Lung (tissue), 12 donors: ENCODE data around the gene FAM222A. TPM values are rescaled to one million over a fixed set of nuclear protein-coding genes. Genes with fewer than 3 reads are reported as not detected.

Experiments used
- ATAC-seq: fragments of 200-7000 bp; cut with Tn5 transposase; one replicate; pipeline ENCODE4 v1.9.1; 2020; ENCODE audit warnings: moderate number of reproducible peaks; ENCODE audit not compliant: insufficient read depth, low FRiP score
- DNase-seq, 3 donors: peaks; one replicate each; pipeline ENCODE4 v3.0.0-alpha.2; 2013 to 2017
- H3K27ac ChIP-seq, 2 donors: one replicate each; pipeline ENCODE4 v1.5.1; 2013; ENCODE audit warnings: mild to moderate bottlenecking in 2 of 2, moderate library complexity in 2 of 2, control low read depth in 1 of 2, inconsistent platforms in 1 of 2, low read depth in 1 of 2, low read length in 1 of 2
- H3K27me3 ChIP-seq, 3 donors: one replicate each; pipeline ENCODE4 v1.5.1; 2013; ENCODE audit warnings: low read length in 2 of 3; ENCODE audit not compliant: control insufficient read depth in 3 of 3, insufficient read depth in 3 of 3
- H3K36me3 ChIP-seq, 4 donors: one replicate each; pipeline ENCODE4 v1.5.1; 2013; ENCODE audit warnings: low read length in 4 of 4, mild to moderate bottlenecking in 1 of 4, moderate library complexity in 1 of 4; ENCODE audit not compliant: control insufficient read depth in 4 of 4, insufficient read depth in 4 of 4
- H3K4me1 ChIP-seq, 5 donors: one replicate each; pipeline ENCODE4 v1.5.1; 2013; ENCODE audit warnings: low read length in 5 of 5, mild to moderate bottlenecking in 2 of 5, moderate library complexity in 1 of 5; ENCODE audit not compliant: control insufficient read depth in 5 of 5, insufficient read depth in 5 of 5
- H3K4me3 ChIP-seq: one replicate; pipeline ENCODE4 v1.5.1; 2013; ENCODE audit warnings: mild to moderate bottlenecking, control low read depth, moderate library complexity
- H3K9ac ChIP-seq, 2 donors: one replicate each; pipeline ENCODE4 v1.5.1; 2013; ENCODE audit warnings: low read length in 2 of 2, control low read depth in 1 of 2; ENCODE audit not compliant: insufficient read depth in 1 of 2
- H3K9me3 ChIP-seq, 4 donors: one replicate each; pipeline ENCODE4 v1.5.1; 2013; ENCODE audit warnings: low read length in 3 of 4, mild to moderate bottlenecking in 1 of 4, moderate library complexity in 1 of 4; ENCODE audit not compliant: control insufficient read depth in 4 of 4, insufficient read depth in 3 of 4
- WGBS, 2 donors: extraction: QIAGEN DNeasy Blood & Tissue Kit; methylation state at CpG; one replicate each; pipeline ENCODE4 v1.1.7; 2013; 5-methylcytosine and 5-hydroxymethylcytosine counted together
- polyA plus RNA-seq, 2 donors: library from polyadenylated mRNA; stranded (reverse); fragments of 200-250 nt; gene quantifications; one replicate each; pipeline ENCODE4 v1.2.1, GENCODE V29; 2013
- total RNA-seq, 2 donors: library from RNA; depleted of rRNA in 1 of 2; stranded (reverse); fragments of >200 nt in 1 of 2; gene quantifications; one replicate each; pipeline ENCODE4 v1.2.1, GENCODE V29; 2014 to 2021
- TF ChIP-seq, protein P1 (sequence below): IDR thresholded peaks from 2 replicates; pipeline ENCODE4 v1.5.1; 2012; ENCODE audit warnings: mild to moderate bottlenecking; ENCODE audit errors: control extremely low read depth, extremely low read depth
- donor health status: control.
- donor health status: control.
- donor health status: Bipolar disorder and iron deficiency.
- donor health status: healthy.
- donor health status: DM: yes; HTN: yes; CAD: no.

The FAM222A gene
- total and polyA plus RNA-seq, 4 donors: 0.28 to 2.6 (median 1.1) TPM

DNA sequence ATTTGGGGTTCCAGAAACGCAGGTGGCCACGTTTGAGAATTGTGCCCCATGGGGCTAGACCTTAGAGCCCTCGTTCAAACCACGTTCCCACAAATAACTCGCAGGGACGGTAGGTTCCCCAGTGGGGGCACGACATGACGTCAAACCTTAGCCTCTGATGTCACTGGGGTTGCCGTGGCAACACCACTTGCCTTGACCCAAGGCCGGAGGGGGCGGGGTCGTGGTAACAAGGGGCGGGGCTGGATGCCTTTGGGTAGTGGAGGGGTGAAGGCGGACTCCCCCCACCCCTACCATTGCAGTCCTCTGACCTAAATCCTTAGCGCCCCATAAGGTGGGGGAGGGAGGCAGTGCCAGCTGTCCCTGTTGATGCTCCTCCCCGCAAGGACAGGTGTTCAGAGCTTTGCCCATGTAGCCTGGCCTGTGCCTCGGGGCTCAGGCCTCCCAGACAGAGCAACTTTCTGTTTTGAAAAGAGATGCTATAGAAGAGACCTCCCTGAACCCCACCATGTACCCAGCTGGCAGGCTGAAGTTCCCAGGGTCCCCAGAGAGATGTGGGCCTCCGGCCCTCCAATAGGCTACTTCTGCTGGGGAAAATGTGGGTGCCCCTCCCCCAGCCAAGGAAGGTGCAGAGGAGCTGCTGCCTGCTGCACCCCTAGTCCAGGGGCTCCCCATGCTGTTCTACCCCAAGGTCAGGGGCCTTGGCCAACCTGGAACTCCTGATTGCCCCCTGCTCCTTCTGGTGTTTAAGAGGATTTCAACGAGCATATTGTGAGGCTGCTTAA is 1.9 kb downstream of the FAM222A start:
- 57 to 59% methylated on average over 19 of the region's 19 CpGs for WGBS, 2 donors

DNA sequence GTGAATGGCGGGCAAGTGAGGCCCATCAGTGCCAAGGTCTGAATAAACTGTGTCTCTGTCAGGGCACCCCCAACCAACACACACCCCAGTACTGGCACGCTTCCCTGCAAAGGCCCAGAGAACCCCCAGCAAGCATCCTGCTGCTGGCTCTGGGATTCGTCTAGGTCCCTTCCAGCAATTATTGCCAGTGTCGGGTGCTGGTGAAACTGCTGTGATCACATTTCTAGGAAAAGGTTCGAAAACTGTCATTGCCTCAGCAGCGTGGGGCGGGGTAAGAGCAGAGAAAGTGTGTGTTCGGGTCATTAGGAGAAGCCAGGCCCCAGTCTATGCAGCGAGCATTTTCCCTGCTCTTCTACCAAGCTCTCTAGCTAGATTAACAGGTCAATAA is 2.5 kb downstream of the FAM222A start:
- Histone ChIP-seq H3K4me3 (no peak overlapping the region), H3K9ac (no peak overlapping the region), H3K9me3 (no peaks in the 10 kb centered on the region), H3K27ac (no peak overlapping the region), H3K36me3 (no peaks in the 10 kb centered on the region), H3K4me1 (peaks cover 0 to 56% (median 21%) of the 10 kb centered on the region in 5 donors), H3K27me3 (peaks cover 0 to 27% (median 17%) of the 10 kb centered on the region in 3 donors)
- TF ChIP-seq, protein P1, sequence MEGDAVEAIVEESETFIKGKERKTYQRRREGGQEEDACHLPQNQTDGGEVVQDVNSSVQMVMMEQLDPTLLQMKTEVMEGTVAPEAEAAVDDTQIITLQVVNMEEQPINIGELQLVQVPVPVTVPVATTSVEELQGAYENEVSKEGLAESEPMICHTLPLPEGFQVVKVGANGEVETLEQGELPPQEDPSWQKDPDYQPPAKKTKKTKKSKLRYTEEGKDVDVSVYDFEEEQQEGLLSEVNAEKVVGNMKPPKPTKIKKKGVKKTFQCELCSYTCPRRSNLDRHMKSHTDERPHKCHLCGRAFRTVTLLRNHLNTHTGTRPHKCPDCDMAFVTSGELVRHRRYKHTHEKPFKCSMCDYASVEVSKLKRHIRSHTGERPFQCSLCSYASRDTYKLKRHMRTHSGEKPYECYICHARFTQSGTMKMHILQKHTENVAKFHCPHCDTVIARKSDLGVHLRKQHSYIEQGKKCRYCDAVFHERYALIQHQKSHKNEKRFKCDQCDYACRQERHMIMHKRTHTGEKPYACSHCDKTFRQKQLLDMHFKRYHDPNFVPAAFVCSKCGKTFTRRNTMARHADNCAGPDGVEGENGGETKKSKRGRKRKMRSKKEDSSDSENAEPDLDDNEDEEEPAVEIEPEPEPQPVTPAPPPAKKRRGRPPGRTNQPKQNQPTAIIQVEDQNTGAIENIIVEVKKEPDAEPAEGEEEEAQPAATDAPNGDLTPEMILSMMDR: no peak
- WGBS, 2 donors: 71 to 91% methylated on average over 9 of the region's 9 CpGs
- DNase-seq (no peak), ATAC-seq (no peak)

More for the DNA sequence above, 1.9 kb downstream of the FAM222A start:
- no peak overlapping the region for H3K9ac ChIP-seq
- H3K27me3 ChIP-seq: peaks cover 0 to 31% (median 19%) of the 10 kb centered on the region in 3 donors
- H3K36me3 ChIP-seq: no peaks in the 10 kb centered on the region
- H3K4me3 ChIP-seq: peak overlapping the region; percentile 66
- peaks cover 0 to 52% (median 18%) of the 10 kb centered on the region in 5 donors for H3K4me1 ChIP-seq
- DNase-seq (no peak), ATAC-seq (no peak)
- TF ChIP-seq, protein P1: no peak
- no peak overlapping the region for H3K27ac ChIP-seq
- no peaks in the 10 kb centered on the region for H3K9me3 ChIP-seq

DNA sequence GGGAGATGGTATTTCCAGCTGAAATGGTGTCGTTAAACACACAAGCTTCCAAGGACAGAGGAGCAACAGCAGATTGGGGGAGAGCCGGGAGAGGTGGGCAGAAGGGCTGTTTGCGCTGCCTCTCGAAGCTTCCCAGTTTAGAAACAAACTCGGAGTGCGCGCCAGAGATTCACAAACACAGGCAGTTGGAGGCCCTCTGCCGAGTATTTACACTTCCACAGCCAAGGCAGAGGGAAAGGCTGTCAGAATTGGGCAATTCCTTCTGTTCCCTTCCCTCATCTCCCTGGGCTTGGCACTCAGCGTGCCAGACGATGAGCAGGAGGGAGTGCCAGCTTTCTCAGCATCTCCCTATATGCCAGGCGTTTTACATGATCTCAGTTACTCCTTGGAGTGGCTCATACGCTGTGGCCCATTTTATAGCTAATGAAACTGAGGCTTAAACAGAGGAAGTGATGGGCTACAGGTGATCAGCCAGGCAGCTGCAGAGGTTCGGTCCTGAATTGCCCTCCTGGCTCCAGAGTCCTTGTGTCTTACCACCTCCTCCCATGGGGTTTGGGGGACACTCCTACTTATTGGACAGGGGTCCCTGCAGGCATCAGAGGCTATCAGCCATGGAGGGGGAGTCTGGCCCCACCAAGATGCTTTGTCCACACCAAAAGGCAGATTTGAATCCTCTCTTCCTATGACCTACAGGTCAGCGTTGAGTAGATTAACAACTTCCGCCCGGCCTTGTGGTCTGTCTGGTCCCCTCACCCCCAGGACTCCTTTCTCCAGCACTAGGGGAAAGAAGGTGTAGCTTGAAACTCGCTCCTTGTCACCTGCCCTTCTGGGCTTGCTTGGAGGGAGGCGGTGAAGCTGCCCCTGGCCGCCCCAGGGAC is 3.1 kb downstream of the FAM222A start:
- TF ChIP-seq, protein P1: no peak
- WGBS, 2 donors: 69 to 81% methylated on average over 19 of the region's 19 CpGs
- Histone ChIP-seq H3K27me3 (peaks cover 0 to 22% (median 11%) of the 10 kb centered on the region in 3 donors), H3K9ac (no peak overlapping the region), H3K4me1 (peaks cover 0 to 56% (median 21%) of the 10 kb centered on the region in 5 donors), H3K36me3 (no peaks in the 10 kb centered on the region), H3K9me3 (no peaks in the 10 kb centered on the region), H3K4me3 (no peak overlapping the region), H3K27ac (no peak overlapping the region)
- ATAC-seq (no peak), DNase-seq (peak; percentile 83 to 92 (median 90))
